Astrocyte of the hippocampus (primary cell): ENCODE measurements around the gene INTS7.
A peak's percentile ranks its signal among the peaks of the same experiment; 100 is the strongest.

Experiments
- DNase-seq: peaks from one replicate; pipeline ENCODE4 v3.0.0; 2011; ENCODE audit warnings: low read depth, low spot score

The INTS7 gene

DNA sequence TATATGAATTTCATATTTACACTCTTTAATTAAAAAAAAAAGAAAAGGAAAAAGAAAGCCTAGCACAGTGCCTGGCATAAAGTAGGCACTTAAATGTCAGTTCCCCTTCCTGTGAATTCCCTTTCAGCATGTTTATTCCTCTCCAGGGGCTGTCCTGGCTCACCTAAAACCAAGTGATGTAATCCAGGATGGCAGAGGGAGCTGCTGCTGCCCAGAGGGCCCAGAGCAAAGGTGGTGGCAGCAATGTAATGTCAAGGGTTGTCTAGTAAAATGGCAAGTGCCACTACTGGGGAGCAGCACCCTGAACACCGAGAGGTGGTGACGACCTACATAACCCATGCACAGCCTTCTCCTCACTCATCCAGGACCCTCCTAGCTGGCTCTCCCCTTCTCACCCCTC is 126.4 kb downstream of the INTS7 start:
- no peak for DNase-seq

DNA sequence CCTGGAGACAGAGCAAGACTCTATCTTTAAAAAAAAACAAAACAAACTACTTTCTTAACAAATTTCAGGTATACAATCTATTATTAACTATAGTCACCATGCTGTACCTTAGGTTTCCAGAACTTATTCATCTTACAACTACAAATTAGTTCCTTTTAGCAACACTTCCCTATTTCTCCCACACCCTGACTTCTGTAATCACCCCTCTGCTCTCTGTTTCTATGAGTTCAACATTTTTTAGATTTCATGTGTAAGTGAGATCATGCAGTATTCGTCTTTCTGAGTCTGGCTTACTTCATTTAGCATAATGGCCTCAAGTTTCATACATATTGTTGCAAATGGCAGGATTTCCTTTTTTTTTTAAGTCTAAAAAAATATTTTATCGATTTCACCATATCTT is 126.9 kb downstream of the INTS7 start:
- no peak for DNase-seq

DNA sequence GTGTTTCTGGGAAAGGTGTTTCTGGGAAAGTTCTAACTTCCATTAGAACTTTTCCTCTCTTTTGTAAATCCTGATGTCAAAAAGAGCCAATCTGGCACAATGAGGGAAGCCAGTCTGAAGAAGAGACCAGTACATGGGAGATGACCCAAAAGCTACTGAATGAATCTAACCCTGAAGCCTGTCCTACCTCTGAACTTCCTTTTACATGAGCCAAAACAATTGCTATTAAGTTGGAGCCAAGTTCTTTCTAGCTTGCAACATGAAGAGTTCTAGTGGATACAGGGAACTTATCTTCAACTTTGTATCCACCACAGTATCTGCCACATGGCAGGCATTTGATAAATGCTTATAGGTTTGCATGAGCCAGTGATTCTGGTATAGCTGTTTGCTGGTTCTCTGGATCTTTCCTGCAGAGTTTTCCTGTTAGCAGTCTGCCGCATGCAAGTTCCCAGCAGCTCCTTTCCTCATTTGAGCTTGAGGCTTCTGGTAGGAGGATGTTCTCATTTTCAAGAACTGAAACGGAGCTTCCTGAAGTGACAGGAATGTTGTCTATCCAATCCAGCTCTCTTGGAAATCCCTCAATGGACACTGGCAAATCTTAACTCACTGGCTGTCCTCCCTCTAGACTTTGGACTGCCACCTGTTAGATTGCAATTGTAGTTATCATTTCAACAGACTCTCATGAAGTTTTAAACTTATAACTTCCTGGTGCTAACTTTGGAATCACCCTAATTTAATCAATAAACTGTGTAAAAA is 131.7 kb downstream of the INTS7 start:
- DNase-seq = no peak

DNA sequence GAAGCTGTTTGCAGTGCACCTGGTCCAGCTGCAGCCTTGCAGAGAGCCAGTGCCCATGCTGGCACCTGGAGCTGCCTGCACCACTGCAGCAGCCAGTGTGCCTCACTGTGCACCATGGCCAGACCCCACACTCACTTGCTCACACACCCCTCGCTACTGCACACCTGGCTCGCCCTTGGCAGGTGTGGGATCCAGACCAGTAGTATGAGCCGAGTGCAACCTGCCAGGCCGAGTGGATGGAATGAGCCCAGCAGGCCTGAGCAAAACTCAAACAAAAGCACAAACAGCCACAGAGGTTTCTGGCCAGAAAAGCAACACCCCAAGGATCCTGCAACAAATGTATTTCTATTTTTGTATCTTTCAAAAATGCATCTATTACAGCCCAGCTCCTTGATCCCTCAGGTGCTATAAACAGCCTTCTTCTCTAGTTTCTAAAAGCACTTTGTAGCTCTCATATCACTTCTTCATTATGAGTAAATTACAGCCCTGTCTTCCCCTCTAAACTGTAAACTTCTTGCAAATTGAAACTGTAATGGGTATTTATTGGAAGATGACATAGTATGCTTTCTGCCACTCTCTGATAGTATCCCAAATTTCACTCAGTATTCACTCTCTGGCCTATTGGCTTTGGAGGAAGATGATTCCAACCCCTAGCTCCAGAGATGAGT is 132.6 kb downstream of the INTS7 start:
- DNase-seq = no peak

DNA sequence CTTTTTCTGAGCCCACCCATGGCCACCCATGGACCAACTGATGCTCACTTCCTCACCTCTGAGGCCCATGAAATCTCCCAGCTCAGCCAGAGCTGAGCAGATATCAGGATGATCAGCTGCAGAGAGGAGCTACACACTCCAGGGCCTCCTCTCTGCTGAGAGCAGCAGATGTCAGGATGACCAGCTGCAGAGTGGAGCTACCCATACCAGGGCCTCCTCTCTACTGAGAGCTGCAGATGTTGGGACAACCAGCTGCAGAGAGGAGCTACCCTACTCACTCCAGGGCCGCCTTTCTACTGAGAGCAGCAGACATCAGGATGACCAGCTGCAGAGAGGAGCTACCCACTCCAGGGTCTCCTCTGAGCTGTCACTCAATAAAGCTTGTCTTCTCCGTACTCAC is 133.4 kb downstream of the INTS7 start:
- DNase-seq = no peak

DNA sequence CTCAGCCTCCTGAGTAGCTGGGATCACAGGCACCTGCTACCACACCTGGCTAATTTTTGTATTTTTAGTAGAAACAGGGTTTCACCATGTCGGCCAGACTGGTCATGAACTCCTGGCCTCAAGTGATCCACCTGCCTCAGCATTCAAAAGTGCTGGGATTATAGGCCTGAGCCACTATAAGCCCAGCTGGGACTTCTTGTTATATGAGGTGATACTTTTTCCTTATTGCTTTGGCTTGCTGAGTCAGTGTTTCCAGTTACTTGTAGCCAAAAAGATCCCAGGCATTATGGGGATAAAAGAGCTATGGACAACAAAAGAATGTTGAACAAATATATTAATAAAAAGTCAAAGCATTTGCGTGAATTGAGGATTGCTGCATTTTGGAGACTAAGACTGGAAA is 134.9 kb downstream of the INTS7 start:
- peak; percentile 27 for DNase-seq

DNA sequence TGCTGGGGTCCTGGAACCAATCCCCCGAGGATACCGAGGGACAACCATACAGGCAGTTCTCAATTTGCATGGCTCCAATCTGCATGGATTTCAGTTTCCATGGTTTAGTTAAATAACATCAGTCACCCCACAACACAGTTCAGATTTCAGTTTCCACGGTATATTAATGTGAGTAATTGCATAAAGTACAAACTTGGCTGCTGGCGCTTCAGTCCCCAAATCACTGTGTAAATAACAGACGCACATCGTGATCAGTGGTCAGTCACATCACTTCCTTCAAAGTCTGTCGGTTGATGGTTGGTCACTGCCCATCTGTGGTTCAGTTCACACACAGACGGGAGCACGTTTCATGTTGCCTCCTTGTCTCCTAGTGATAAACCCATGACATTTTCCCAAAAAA is 138.4 kb downstream of the INTS7 start:
- no peak for DNase-seq

DNA sequence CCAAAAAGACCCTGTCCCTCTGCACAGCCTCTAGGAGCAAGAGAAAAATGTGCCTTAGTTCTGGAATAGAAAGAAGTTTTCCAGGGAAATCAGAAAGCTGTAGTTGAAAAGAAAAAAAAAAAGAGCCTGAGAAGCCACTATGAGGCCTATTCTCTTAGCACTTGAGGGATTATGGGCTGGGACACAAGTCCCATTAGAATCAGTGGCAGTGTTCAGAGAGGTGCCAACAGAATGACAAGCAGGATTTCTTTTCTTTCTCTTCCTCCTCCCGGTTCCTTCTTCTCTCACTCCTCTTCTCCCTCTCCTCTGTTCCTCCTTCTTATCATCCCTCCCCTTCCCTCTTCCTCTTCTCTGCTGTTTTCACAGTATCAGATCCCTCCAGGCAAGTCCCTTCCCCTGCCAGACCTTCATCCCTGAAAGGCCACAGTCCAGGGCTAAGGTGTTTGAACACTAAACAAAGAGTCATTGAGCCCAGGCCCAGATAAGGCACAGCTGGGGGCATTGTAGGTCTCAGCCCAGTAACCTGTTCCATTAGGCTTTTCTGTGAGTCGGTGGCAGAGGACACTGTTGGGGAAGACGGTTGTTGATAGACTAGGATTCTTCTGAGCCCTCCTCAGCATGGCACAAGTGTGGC is 140.1 kb downstream of the INTS7 start:
- DNase-seq = no peak

DNA sequence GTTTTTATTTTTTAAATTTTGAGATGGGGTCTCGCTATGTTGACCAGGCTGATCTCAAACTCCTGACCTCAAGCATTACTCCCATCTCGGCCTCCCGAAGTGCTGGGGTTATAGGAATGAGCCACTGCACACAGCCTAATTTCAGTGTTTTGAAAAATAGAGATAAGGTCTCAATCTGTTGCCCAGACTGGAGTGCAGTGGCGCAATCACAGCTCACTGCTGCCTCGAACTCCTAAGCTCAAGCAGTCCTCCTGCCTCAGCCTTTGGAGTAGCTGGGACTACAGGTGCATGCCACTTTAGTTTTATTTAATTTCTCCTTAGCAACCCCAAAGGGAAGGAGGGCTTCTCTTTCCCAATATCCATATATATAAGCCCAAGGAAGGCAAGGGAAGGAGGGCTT is 141.0 kb downstream of the INTS7 start:
- no peak for DNase-seq

DNA sequence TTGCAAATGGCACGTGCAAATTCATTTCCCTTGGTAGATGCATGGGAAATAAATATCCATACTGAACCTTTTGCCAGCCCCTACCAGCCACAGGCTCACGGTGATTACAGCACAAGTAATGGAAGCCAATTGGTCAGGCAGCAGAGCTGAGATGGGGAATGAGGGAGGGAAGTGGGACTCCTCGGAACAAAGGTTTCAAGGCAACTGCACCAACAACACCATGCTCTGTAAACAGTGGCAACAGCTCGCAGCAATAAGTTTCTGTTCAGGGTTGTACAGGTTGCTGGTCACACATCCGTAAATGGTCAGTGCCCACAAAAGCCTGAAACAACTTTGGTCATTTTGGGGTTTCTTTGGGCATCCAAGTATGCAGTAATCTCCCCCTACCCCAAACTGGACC is 142.1 kb downstream of the INTS7 start:
- DNase-seq = no peak

DNA sequence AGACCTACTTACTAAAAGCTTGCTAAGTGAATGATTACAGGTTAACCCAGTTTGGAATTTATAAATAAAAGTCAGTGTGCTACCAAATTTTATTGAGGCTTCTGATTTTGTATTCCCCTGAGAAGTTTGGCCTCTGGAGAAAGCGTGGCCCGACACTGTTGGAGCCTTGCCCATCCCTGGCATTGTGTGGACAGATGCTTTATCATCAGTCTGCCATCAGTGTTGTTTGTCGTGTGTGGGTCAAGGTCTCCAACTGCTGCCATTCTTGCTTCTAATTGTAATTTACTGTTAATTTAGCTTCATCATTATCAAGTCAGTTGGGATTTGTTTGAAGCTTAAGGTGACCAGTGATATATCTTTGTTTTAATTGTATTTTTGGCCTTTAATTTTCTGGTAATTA is 142.8 kb downstream of the INTS7 start:
- DNase-seq = no peak

DNA sequence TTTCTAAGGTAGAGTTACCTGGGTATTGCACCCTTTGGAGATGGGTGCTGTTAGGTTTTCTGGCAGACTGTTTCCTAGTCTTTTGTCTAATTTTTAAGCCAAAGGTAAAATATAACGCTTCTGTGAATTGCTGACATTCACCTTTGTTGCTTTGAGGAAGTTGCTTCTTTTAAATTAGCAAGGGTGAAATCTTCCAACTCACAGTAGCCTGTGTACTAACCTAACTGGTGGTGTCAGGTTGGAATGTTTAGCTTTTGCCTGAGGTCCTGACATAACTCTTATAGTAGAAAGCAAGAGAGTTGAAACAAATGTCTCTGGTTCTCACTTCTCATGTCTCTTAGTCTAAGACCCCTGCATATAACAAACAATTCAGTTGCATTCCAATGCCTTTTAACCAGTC is 143.6 kb downstream of the INTS7 start:
- no peak for DNase-seq
